Prostate gland (tissue), 2 donors: Measurements from ENCODE around the gene CRAT. TPM values are rescaled to one million over a fixed set of nuclear protein-coding genes. Genes with fewer than 3 reads are reported as not detected.

Source experiments
- DNase-seq: peaks from one replicate; pipeline ENCODE4 v3.0.0-alpha.2; 2019; ENCODE audit warnings: low spot score
- H3K27ac ChIP-seq, 2 donors: fragments of 200-600 bp; sonication (generic); 2 replicates each; pipeline ENCODE4 v1.5.1; 2017 to 2019
- H3K27me3 ChIP-seq: fragments of 200-600 bp; sonication (generic); replicated peaks from 2 replicates; pipeline ENCODE4 v1.5.1; 2019; ENCODE audit not compliant: insufficient read depth
- H3K36me3 ChIP-seq, 2 donors: fragments of 200-600 bp; sonication (generic); 1 replicate in 1 of 2; 2 replicates in 1 of 2; pipeline versions ENCODE4 v1.5.1 to v1.8.1; 2017 to 2019
- H3K4me1 ChIP-seq: fragments of 200-600 bp; sonication (generic); replicated peaks from 2 replicates; pipeline ENCODE4 v1.5.1; 2019
- H3K4me3 ChIP-seq, 2 donors: fragments of 200-600 bp; sonication (generic); 2 replicates each; pipeline ENCODE4 v1.5.1; 2017 to 2019
- H3K9me3 ChIP-seq: fragments of 200-600 bp; sonication (generic); 2 replicates; pipeline ENCODE4 v1.5.1; 2017
- CTCF ChIP-seq, 4 experiments: fragments of 200-600 bp in 2 of 4; fragments of 450-650 bp in 2 of 4; sonication (generic) in 2 of 4; IDR thresholded peaks; 1 replicate in 3 of 4; 2 replicates in 1 of 4; pipeline ENCODE4 v1.5.1; 2016 to 2019; ENCODE audit warnings: antibody characterized with exemption in 4 of 4, mild to moderate bottlenecking in 2 of 4, moderate library complexity in 2 of 4
- POLR2A ChIP-seq: fragments of 450-650 bp; IDR thresholded peaks from one replicate; pipeline ENCODE4 v1.6.1; 2016; ENCODE audit warnings: antibody characterized with exemption, mild to moderate bottlenecking
- POLR2AphosphoS5 ChIP-seq: sonication (generic); formaldehyde crosslinking; IDR thresholded peaks from one replicate; pipeline ENCODE4 v1.6.1; 2017; ENCODE audit warnings: antibody characterized with exemption
- WGBS: methylation state at CpG from one replicate; pipeline ENCODE4 v1.1.5; 2018; 5-methylcytosine and 5-hydroxymethylcytosine counted together
- intact Hi-C: fragments of 100-400 bp; cut with DNase I; formaldehyde crosslinking; loops from one replicate; pipeline ENCODE4 v1.14.2; 2022
- total RNA-seq, 2 donors: library from RNA; depleted of rRNA; stranded (reverse); fragments of >200 nt; gene quantifications; one replicate each; pipeline ENCODE4 v1.1.0, GENCODE V29; 2016

CRAT gene
- total RNA-seq, 2 donors from 2014 or later = 59.8 to 98.3 TPM

- Histone ChIP-seq H3K36me3 (no peaks in the 10 kb centered on the region), H3K9me3 (no peaks in the 10 kb centered on the region), H3K4me3 (no peak overlapping the region), H3K27ac (no peak overlapping the region), H3K4me1 (no peaks in the 10 kb centered on the region), H3K27me3 (no peaks in the 10 kb centered on the region)
- WGBS = 88% methylated on average over 8 of the region's 8 CpGs
- TF ChIP-seq POLR2A (no peak), POLR2AphosphoS5 (no peak), CTCF (IDR thresholded peaks at IDR 0.05) (no peak)
- no peak for DNase-seq
- intact Hi-C loops = no loop called here
Measured at GRCh38 chr9:129073404-129073803, 37.2 kb downstream of the CRAT start.

DNA sequence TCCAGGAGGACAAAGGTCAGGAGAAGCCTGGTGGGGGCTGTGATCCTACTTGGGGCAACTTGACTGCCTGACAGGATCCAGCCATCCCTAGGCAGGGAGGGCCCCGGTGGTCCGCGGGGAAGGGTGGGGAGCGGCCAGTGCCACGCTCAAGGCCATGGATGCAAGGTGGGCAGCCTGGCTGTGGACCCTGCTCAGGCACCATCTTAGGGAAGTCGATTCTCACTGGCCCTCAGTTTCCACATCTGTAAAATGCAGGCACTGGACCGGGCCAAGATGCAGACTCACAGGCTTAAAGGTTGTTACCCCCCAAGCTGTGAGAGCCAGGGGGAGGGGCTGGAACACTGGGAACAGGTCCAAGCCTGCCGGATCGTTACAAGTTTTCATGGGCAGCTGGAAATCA, 38.4 kb downstream of the CRAT start:
- Histone ChIP-seq H3K4me1 (no peaks in the 10 kb centered on the region), H3K27ac (no peak overlapping the region), H3K27me3 (no peaks in the 10 kb centered on the region), H3K36me3 (no peaks in the 10 kb centered on the region), H3K9me3 (no peaks in the 10 kb centered on the region), H3K4me3 (no peak overlapping the region)
- 58% methylated on average over 9 of the region's 9 CpGs for WGBS
- intact Hi-C loops = no loop called here
- DNase-seq = no peak
- TF ChIP-seq CTCF (IDR thresholded peaks at IDR 0.05) = no peak
- no peak for TF ChIP-seq POLR2AphosphoS5
- TF ChIP-seq POLR2A = no peak

DNA sequence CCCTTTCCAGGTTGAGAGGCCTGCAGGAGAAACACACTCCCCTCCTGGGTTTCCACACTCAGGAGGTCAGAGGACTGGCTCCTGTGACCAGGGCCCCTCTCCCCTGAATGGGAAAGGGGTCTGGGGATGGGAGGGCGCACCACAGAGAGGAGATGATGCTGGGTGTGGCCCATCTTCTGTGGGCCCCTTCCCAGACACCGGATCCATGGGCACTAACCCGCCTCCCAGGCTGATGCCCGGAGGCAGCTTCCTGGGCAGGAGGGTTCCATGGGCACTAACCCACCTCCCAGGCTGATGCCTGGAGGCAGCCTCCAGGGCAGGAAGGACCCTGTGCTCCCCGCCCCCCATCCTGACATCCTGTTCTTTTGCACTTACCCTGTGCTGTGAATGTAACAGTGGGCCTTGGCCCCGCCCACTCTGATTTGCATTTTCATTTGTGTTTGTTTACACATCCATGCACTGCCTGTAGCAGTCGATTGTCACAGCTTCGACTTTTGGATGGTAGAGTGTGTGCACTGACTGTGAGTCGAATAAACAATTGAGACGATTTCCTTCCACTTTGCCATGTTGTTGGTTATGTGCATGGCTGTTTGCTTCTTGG, 39.0 kb downstream of the CRAT start:
- no peak for DNase-seq
- H3K9me3 ChIP-seq = no peaks in the 10 kb centered on the region
- no peak overlapping the region for H3K4me3 ChIP-seq
- no peak overlapping the region for H3K27ac ChIP-seq
- no peaks in the 10 kb centered on the region for H3K4me1 ChIP-seq
- H3K36me3 ChIP-seq = no peaks in the 10 kb centered on the region
- TF ChIP-seq CTCF (IDR thresholded peaks at IDR 0.05) = no peak
- no peak for TF ChIP-seq POLR2AphosphoS5
- TF ChIP-seq POLR2A = no peak
- 65% methylated on average over 10 of the region's 10 CpGs for WGBS
- H3K27me3 ChIP-seq = no peaks in the 10 kb centered on the region
- intact Hi-C loops = no loop called here

DNA sequence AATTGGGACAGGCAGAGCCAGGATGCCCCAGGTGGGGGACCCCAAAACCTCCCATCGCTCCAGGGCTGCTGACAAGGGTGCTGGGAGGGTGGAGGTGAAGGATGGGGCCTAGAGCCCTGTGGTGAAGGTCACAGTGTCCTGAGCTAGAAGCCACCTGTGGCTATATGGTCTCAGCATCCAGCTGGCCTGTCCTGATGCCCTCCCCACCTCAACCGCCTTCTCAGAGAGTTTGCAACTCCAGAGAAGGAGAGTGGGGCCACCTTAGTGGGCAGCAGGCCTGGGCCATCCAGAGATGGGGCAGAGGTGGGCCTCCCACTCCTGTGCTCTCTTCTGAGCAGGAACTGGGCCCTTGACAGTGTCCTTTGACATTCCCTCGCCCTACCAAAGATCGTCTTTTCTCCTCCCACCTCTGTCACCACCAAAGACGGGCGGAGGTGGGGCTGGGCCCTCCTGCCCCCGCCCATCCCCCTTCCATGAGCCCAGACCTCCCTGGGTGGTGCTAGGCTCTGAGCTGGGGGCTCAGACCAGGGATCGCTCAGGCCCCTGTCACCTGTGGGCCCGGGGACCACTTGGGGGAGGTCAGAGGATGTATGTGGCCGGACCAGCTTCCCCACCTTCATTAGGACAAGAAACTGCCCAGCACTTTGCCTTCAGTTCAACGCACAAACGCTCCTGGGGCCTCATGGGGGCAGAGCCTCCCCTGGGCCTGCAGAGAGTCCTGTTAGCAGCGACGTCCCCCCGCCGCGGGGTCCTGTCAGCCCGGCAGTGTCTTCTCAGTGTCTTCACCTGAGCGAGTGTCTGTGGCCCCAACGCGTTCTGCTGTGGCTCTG, 39.7 kb downstream of the CRAT start:
- H3K27me3 ChIP-seq = no peaks in the 10 kb centered on the region
- no peak overlapping the region for H3K4me3 ChIP-seq
- no peak for DNase-seq
- TF ChIP-seq CTCF (IDR thresholded peaks at IDR 0.05) (no peak), POLR2A (no peak), POLR2AphosphoS5 (no peak)
- 77% methylated on average over 21 of the region's 21 CpGs for WGBS
- H3K4me1 ChIP-seq = no peaks in the 10 kb centered on the region
- intact Hi-C loops = no loop called here
- peaks cover 0 to 3% of the 10 kb centered on the region in 2 donors for H3K36me3 ChIP-seq
- H3K27ac ChIP-seq = no peak overlapping the region
- H3K9me3 ChIP-seq = no peaks in the 10 kb centered on the region
